ENCODE measurements around the gene GARNL3. TPM values are rescaled to one million over a fixed set of nuclear protein-coding genes. Genes with fewer than 3 reads are reported as not detected.
A peak's percentile ranks its signal among the peaks of the same experiment; 100 is the strongest.

GARNL3 gene
- total RNA-seq, 1 experiment from 2014 or later = 11.5 TPM

GRCh38 chr9:127423476-127423933 lies 158.9 kb downstream of the GARNL3 start:
- Histone ChIP-seq H3K4me1 (ENCODE audit: control insufficient read depth, insufficient read depth, low read length) (peaks cover 9% of the 10 kb centered on the region; the same call in 1 of the 2 replicates), H3K4me3 (ENCODE audit: low read depth in 2 of 2, low read length in 2 of 2) (peak overlapping the region; percentile 90 to 96), H3K9me3 (ENCODE audit: control insufficient read depth, insufficient read depth, low read depth, low read length) (no peaks in the 10 kb centered on the region), H3K27me3 (ENCODE audit: control insufficient read depth, insufficient read depth, low read length) (no peaks in the 10 kb centered on the region), H3K36me3 (ENCODE audit: control insufficient read depth, insufficient read depth, low read length) (no peaks in the 10 kb centered on the region; the same call in 1 of the 2 replicates), H3K27ac (ENCODE audit: low read length) (peak overlapping the region; percentile 95)
- CTCF ChIA-PET = no interaction called here
- POLR2A ChIA-PET = no interaction called here
- TSS peak; percentile 94 for BruUV-seq (replicated peaks)
- ATAC-seq = peak; percentile 28; the same call in 1 of the 2 replicates
- DNase-seq (ENCODE audit: low read depth, low spot score) = no peak
- intact Hi-C loops (cut with micrococcal nuclease; ENCODE audit: unreplicated experiment) (no loop called here), in situ Hi-C loops (cut with HindIII; ENCODE audit: low pct_unique_long_range_greater_than_20kb, low sequenced_read_pairs) (no loop called here)
- no peak for TF ChIP-seq SIN3A (IDR thresholded peaks at IDR 0.05; ENCODE audit: borderline replicate concordance, insufficient read depth, low read depth, low read length)
- no peak for TF ChIP-seq TCF7L2 (IDR thresholded peaks at IDR 0.05; ENCODE audit: low read depth, low read length)
- TF ChIP-seq CTCF (IDR thresholded peaks at IDR 0.05) = no peak
- no peak for TF ChIP-seq POLR2AphosphoS5 (IDR thresholded peaks at IDR 0.05; ENCODE audit: low read depth, low read length)
- no peak for TF ChIP-seq REST (IDR thresholded peaks at IDR 0.05; ENCODE audit: insufficient read depth in 1 of 2, low read depth in 2 of 2, low read length in 1 of 2)

GRCh38 chr9:127423934-127424675 lies 159.5 kb downstream of the GARNL3 start, which contains the start of gene ZNF79:
ZNF79 (plus strand) TSS chr9:127424382; CDS start chr9:127424788, 406 bp downstream.
- in situ Hi-C loops (cut with HindIII; ENCODE audit: low pct_unique_long_range_greater_than_20kb, low sequenced_read_pairs) (no loop called here), intact Hi-C loops (cut with micrococcal nuclease; ENCODE audit: unreplicated experiment) (no loop called here)
- Histone ChIP-seq H3K27ac (ENCODE audit: low read length) (peak within 1 kb of the TSS; percentile 95), H3K4me1 (ENCODE audit: control insufficient read depth, insufficient read depth, low read length) (peaks cover 9% of the 10 kb centered on the region; the same call in 1 of the 2 replicates), H3K4me3 (ENCODE audit: low read depth in 2 of 2, low read length in 2 of 2) (peak within 1 kb of the TSS; percentile 90 to 96), H3K36me3 (ENCODE audit: control insufficient read depth, insufficient read depth, low read length) (no peaks in the 10 kb centered on the region; the same call in 1 of the 2 replicates), H3K27me3 (ENCODE audit: control insufficient read depth, insufficient read depth, low read length) (no peaks in the 10 kb centered on the region), H3K9me3 (ENCODE audit: control insufficient read depth, insufficient read depth, low read depth, low read length) (no peaks in the 10 kb centered on the region)
- POLR2A ChIA-PET = interaction anchor here (0.5 kb wide), 1 partner anchor 181 kb away, joined by 3 read pairs; no protein-coding TSS in a partner anchor
- TF ChIP-seq CTCF (IDR thresholded peaks at IDR 0.05) (no peak), POLR2AphosphoS5 (IDR thresholded peaks at IDR 0.05; ENCODE audit: low read depth, low read length) (peak; percentile 57), REST (IDR thresholded peaks at IDR 0.05; ENCODE audit: insufficient read depth in 1 of 2, low read depth in 2 of 2, low read length in 1 of 2) (peak; percentile 60 to 78), SIN3A (IDR thresholded peaks at IDR 0.05; ENCODE audit: borderline replicate concordance, insufficient read depth, low read depth, low read length) (no peak; the same call in 1 of the 2 replicates)
- ATAC-seq (peak; percentile 95), DNase-seq (ENCODE audit: low read depth, low spot score) (peak; percentile 62)
- no TSS peak for BruUV-seq (replicated peaks)
- CTCF ChIA-PET = no interaction called here
